Brain microvascular endothelial cell (primary cell): ENCODE measurements around the gene CES1.
"Not testable (repeated sequence)": the region's sequence is repeated elsewhere in the genome, so short reads cannot be mapped to it uniquely, and the experiment has no call there.

ENCODE experiments used
- DNase-seq: peaks from one replicate; pipeline ENCODE4 v3.0.0-alpha.2; 2020
- H3K27ac ChIP-seq: fragments of 250-450 bp; sonication (Bioruptor Pico); 2 replicates; pipeline ENCODE4 v1.5.1; 2020; ENCODE audit warnings: mild to moderate bottlenecking, moderate library complexity
- H3K27me3 ChIP-seq: fragments of 250-450 bp; sonication (Bioruptor Pico); replicated peaks from 2 replicates; pipeline ENCODE4 v1.5.1; 2020; ENCODE audit warnings: mild to moderate bottlenecking
- H3K36me3 ChIP-seq: fragments of 250-450 bp; sonication (Bioruptor Pico); replicated peaks from 2 replicates; pipeline ENCODE4 v1.5.1; 2020; ENCODE audit warnings: mild to moderate bottlenecking
- H3K4me3 ChIP-seq: 2 replicates; pipeline ENCODE4 v1.5.1; 2011; ENCODE audit warnings: low read depth, mild to moderate bottlenecking, control low read depth, low read length, moderate library complexity
- CTCF ChIP-seq: IDR thresholded peaks from 2 replicates; pipeline ENCODE4 v1.5.1; 2011; ENCODE audit warnings: low read depth, mild to moderate bottlenecking, moderate library complexity, low read length, control low read depth, inconsistent platforms; ENCODE audit errors: missing control alignments
- in situ Hi-C: cut with HindIII; loops from 2 replicates; pipeline ENCODE4 v1.10.0; 2017; ENCODE audit warnings: low sequenced_read_pairs, low pct_ligation_motif_present

Gene CES1

DNA sequence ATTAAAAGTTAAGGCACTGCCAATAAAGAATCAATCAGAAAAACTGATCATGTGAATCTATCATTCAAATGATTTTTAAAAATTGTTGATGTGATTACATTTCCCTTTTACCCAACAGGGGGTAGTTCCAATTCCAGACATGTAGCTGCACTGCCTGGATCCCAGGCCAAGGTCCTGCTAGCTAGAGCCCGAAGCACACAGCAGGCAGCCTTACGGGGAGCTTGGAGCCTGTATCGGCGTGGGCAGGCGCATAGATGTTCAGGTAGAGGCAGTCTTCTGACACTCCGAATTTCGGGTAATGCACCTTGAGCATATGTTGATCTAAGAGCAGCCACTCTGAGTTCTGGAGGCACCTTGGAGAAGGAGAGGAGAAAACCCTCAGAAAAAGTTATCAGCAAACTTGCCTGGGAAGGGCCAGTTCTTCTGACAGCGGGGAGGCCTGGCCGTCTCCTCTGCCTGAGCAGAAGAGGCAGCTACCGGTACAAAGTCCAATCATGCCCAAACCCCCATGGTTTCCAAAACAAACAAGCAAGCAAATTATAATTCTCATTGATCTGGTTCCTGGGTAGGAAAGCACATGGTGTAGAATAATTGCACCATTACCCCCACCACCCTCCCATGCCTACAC, 38.6 kb upstream of the CES1 start:
- Histone ChIP-seq H3K27me3 (no peaks in the 10 kb centered on the region), H3K36me3 (no peaks in the 10 kb centered on the region), H3K4me3 (no peak overlapping the region), H3K27ac (no peak overlapping the region)
- in situ Hi-C loops: no loop called here
- DNase-seq: no peak
- TF ChIP-seq CTCF: no peak

DNA sequence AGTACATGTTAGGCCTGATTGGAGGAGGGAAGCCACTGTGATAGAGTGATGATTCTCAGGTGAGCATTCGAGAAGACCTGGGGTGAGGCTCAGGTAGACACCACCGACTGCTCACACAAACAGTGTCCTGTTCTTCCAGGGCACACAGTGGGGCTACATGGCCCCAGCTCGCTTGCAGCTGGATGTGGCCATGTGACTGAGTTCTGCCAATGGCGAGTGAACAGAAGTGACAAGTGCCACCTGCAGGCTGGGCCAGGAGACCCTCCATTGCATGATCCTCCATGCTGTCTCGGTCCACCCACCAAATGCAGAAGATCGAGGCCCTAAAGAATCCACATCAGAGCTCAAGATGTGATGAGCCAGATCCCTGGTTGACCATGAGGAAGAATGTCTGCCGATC, 36.1 kb upstream of the CES1 start:
- no peak overlapping the region for H3K27ac ChIP-seq
- no peaks in the 10 kb centered on the region for H3K27me3 ChIP-seq
- no peak for TF ChIP-seq CTCF
- H3K36me3 ChIP-seq: no peaks in the 10 kb centered on the region
- H3K4me3 ChIP-seq: no peak overlapping the region
- in situ Hi-C loops: no loop called here
- no peak for DNase-seq

GRCh38 chr16:55868137-55868536, 35.2 kb upstream of the CES1 start:
- no peak overlapping the region for H3K4me3 ChIP-seq
- in situ Hi-C loops: no loop called here
- no peaks in the 10 kb centered on the region for H3K27me3 ChIP-seq
- no peak for DNase-seq
- TF ChIP-seq CTCF: no peak
- no peaks in the 10 kb centered on the region for H3K36me3 ChIP-seq
- no peak overlapping the region for H3K27ac ChIP-seq

- in situ Hi-C loops: no loop called here
- TF ChIP-seq CTCF: no peak
Measured at GRCh38 chr16:55861288-55861687, 28.4 kb upstream of the CES1 start.

GRCh38 chr16:55857650-55858049, 24.8 kb upstream of the CES1 start:
- in situ Hi-C loops, H3K36me3 ChIP-seq, H3K4me3 ChIP-seq, H3K27ac ChIP-seq, DNase-seq, H3K27me3 ChIP-seq: not testable (repeated sequence)

More at GRCh38 chr16:55861288-55861687, 28.4 kb upstream of the CES1 start:
- Histone ChIP-seq H3K27me3 (no peaks in the 10 kb centered on the region), H3K27ac (no peak overlapping the region), H3K36me3 (no peaks in the 10 kb centered on the region), H3K4me3 (no peak overlapping the region)
- DNase-seq: no peak

GRCh38 chr16:55856950-55857349, 24.1 kb upstream of the CES1 start:
- no peak for DNase-seq
- no peak for TF ChIP-seq CTCF
- no peaks in the 10 kb centered on the region for H3K27me3 ChIP-seq
- no peaks in the 10 kb centered on the region for H3K36me3 ChIP-seq
- no peak overlapping the region for H3K27ac ChIP-seq
- no peak overlapping the region for H3K4me3 ChIP-seq
- in situ Hi-C loops: no loop called here
